SHP77 treated with DMSO at 0.1 percent for 48 hours (cell line): ENCODE data around the gene SLC38A10.

ENCODE experiments used
- DNase-seq: peaks from one replicate; lab custom pipeline; 2025; lab: John Stamatoyannopoulos, UW

SLC38A10 gene

GRCh38 chr17:81254955-81255717, 40.0 kb downstream of the SLC38A10 start:
- DNase-seq = peak; percentile 34

GRCh38 chr17:81253358-81254131, 41.6 kb downstream of the SLC38A10 start:
- no peak for DNase-seq

DNA sequence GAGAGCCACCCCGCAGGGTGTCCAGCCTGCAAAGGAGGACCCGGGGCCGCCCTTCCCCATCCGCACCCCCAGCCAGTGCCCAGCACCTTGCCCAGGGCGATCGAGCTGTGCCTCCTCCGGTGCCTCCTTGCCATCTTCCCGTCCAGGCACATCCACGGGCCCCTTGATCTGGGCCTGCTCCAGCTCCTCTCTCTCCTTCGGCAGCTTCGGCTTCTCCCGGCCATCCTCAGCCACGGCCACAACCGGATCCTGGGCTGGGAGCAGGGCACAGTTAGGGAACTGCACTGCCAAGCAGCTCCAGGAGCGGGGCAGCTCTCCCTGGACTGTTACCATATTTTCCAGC, 42.1 kb downstream of the SLC38A10 start:
- no peak for DNase-seq

- no peak for DNase-seq
Observed at GRCh38 chr17:81252326-81252986, 42.7 kb downstream of the SLC38A10 start.

- peak; percentile 93 for DNase-seq
Observed at GRCh38 chr17:81251709-81252301, 43.3 kb downstream of the SLC38A10 start.

- no peak for DNase-seq
Observed at GRCh38 chr17:81251094-81251708, 43.9 kb downstream of the SLC38A10 start.

DNA sequence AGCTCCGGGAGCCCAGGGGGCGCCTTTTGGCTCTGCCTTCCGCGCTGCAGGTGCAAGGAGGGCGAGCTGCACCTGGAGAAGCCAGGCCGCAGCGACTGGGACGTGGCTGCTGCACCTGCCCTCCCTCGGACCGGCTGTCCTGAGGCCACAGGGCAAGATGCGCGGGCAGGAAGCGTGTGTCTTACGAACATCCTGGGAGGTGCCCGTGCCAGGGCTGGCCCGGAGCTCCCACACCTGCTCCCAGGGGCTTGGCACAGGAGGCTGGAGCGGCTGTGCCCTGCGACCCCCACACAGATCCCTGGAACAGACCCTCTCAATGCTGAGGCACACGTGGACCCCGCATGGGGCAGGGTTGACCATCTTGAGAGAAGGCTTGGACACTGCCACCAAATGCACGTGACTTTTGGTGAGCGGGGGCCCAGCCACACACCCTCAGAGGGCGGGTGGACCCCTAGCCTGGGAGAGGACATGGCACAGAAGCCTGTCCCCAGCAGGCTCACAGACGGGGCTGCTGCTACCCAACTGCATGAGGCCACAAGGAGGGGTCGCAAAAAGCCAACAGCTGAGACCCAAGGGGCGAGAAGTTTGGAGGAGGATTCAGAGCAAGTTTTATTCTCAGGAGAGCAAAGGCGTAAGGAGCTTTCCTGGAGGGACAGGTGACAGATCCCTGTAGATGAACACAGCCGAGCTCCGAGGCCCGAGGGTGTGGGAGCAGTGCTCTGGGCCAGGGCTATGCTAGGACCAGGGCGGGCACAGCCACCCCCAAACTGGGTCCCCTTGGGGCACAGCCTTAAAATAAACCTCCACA, 44.6 kb downstream of the SLC38A10 start:
- peak; percentile 71 for DNase-seq

DNA sequence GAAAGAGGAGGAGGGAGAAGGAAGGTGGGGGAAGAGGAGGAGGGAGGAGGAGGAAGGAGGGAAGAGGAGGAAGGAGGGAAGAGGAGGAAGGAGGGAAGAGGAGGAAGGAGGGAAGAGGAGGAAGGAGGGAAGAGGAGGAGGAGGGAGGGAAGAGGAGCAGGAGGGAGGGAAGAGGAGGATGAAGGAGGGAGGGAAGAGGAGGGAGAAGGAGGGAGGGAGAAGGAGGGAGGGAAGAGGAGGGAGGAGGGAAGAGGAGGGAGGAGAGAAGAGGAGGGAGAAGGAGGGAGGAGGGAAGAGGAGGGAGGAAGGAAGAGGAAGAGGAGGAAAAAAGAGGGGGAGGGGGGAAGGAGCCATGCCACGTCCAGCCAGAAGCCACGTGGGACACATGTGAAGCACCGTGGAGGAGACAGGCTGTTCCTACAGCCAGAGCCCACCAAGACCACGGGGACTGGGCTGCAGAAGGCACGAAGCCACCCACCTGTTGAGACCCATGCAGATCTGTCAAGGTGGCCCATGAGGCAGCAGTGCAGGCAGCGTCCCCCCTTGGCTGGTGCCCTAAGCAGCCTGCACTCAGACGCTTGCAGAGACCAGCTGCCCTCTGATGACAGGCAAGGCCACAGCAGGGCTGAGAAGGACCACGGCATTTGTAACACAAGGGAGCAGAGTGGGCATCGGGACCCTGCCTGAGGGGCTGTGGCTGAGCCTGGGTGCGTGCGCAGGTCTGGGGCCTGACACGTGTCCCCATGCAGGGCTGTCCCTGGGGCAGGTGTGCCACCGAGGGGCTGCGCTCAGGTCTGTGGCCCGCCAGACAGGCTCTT, 45.7 kb downstream of the SLC38A10 start:
- DNase-seq = no peak

DNA sequence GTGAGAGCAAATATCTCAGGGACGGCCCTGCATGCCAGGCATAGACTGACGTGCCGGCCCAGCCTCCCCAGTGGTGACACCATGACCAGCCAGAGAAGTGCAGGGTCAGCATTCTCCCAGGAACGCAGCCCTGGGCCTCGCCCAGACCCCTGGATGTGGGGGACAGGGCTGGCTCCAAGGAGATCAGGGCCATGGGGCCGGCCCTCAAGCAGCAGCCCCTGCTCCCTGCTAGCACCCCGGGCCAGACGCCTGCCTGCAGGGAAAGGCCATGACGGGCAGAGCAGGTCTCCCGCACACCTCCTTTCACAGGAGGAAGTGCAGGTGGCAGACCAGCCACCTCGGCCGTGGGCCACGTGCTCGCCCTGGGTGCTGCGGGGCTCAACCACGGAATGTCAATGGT, 46.5 kb downstream of the SLC38A10 start:
- no peak for DNase-seq

GRCh38 chr17:81247339-81247990, 47.6 kb downstream of the SLC38A10 start:
- no peak for DNase-seq

DNA sequence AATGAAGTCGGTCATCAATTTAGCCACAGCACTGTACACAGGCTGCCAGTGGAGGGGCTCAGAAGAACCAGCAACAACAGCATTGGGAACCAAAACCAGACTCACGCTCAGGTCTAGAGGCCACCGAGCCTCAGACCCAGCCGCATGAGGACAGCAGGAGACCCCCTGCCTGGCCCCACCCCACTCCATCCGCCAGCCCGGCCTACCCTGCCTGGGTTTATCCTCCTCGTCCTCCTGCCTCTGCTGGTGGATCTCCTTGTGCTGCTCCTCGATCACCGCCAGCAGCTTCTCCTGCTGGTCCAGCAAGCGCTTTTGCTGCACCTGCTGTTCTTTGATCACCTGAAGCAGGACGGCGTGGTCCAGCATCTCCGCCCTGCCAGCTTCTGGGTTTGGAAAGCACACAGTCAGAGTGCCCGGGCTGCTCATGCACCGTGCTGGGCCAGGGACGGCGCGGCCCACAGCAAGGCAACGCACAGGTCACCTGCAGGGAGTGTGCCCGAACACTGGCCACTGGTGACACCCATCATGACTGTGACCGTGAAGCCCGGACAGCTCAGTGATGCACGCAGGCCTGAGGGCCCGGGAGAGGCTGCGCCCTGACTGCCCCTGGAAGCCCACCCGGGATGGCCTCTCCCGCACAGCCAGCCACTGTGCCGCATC, 48.3 kb downstream of the SLC38A10 start:
- no peak for DNase-seq

- no peak for DNase-seq
Observed at GRCh38 chr17:81246343-81246670, 48.8 kb downstream of the SLC38A10 start.

DNA sequence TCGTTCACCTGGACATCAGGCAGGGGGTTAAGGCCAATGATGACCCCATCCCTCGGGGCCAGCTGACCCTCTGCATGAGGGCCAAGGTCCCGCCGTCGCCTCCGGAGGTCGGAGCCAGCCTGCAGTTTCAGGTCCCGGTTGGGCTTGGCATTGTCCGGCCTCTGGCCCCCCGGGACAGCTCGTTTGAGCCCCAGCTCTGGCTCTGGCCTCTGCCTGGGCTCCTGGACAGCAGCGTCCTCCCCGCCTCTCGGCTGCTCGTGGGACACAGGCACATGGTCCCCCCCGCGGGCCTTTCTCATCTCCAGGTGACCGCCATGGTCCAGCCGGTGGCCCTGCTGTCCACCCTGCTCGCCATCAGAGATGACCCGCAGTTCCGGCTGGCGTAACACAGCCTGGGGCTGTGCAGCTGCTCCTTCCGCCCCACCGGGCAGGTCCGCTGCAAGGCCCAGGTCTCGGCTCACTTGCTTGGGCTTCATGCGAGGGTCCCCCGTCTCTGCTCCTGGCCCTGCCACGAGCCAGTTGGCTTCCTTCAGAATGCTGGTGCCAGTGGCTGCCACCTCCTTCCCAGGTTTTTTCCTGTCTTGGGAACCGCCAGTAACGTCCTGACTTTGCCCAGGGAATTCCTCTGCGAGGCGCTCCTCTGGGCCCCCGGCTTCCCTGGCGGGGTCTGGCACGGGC, 49.3 kb downstream of the SLC38A10 start:
- no peak for DNase-seq

GRCh38 chr17:81245024-81245664, 50.0 kb downstream of the SLC38A10 start:
- no peak for DNase-seq

GRCh38 chr17:81244358-81245023, 50.6 kb downstream of the SLC38A10 start:
- no peak for DNase-seq

DNA sequence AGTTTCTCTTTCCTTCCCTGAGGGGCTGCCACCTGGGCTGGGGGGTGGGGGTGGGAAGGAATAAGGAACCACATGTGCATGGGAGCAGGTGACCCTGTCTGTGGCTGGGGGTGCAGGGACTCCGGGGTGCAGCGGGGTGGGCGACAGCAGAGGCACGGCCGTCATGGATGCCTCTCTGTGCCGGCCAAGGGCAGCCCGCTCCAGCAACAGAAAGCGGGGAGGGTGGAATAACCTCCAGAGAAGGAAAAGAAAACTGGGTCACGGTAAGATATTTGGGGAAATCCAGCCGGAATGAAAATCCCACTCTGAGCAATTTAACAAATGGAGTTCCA, 51.8 kb downstream of the SLC38A10 start:
- DNase-seq = no peak

DNA sequence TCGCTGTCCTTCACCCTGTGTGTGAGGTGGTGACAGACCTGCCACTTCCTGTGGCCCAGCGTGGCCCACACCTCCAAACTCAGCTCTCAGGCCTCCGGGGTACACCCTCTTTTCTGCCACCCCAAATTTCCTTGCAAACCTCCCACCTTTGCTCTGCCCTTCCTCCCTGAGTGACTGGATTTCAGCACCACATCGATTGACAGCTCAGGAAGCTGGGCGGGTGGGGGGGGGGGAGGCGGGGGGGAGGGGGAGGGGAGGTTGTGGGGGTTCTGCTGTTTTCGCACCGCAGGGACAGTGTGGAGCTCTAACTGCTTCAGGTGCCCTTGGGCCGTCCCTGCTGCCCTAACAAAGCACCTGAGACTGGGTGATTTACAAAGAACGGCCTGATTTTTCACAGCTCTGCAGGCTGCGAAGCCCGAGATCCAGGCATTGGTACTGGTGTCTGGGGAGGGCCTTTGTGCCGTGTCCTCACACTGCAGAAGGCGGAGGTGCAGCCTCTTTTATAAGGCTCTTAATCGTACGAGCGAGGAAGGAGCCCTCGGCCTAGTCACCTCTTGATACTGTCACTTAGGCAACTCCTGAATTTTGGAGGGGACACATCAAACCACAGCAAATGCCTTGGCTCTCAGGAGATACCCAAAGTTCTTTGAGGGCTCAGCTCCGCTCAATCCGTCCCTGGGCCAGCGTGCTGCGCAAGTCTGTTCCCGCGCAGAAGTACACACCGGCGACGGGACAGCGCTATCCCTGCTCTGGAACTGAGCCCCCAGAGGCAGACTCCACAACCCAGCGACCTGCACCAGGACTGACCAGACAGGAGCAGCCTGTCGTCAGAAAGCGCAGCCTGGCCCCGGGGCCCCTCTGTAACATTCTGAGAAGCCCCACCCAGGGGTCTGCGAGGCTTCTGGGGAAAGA, 52.4 kb downstream of the SLC38A10 start:
- no peak for DNase-seq
